ENCODE data around the gene ITGA3. TPM values are rescaled to one million over a fixed set of nuclear protein-coding genes. Genes with fewer than 3 reads are reported as not detected.

The ITGA3 gene
- total and polyA plus RNA-seq, 4 donors, result 23.4 to 34.4 (median 25.9) TPM

- no peak overlapping the region for H3K4me3 ChIP-seq (ENCODE audit: low read depth, low read length)
- H3K4me1 ChIP-seq (ENCODE audit: control insufficient read depth, insufficient read depth, low read length), result peaks cover 18% of the 10 kb centered on the region
- no peaks in the 10 kb centered on the region for H3K9me3 ChIP-seq (ENCODE audit: control insufficient read depth, insufficient read depth, low read length)
These were observed 46.5 kb downstream of the ITGA3 start for GRCh38 chr17:50102164-50102991.

GRCh38 chr17:50103252-50103651 is 47.3 kb downstream of the ITGA3 start:
- Histone ChIP-seq H3K4me1 (ENCODE audit: control insufficient read depth, insufficient read depth, low read length) (peaks cover 18% of the 10 kb centered on the region), H3K4me3 (ENCODE audit: low read depth, low read length) (no peak overlapping the region), H3K36me3 (ENCODE audit: control insufficient read depth, insufficient read depth, low read length) (peaks cover 76% of the 10 kb centered on the region), H3K27ac (ENCODE audit: low read depth, low read length) (no peak overlapping the region), H3K9me3 (ENCODE audit: control insufficient read depth, insufficient read depth, low read length) (no peaks in the 10 kb centered on the region), H3K27me3 (ENCODE audit: control insufficient read depth, insufficient read depth, low read length) (no peaks in the 10 kb centered on the region)
- WGBS (ENCODE audit: insufficient coverage), result 60% methylated on average over 2 of the region's 2 CpGs
- no peak for DNase-seq (ENCODE audit: low read depth in 4 of 6, low spot score in 6 of 6)

More at GRCh38 chr17:50102164-50102991, 46.5 kb downstream of the ITGA3 start:
- DNase-seq (ENCODE audit: low read depth in 4 of 6, low spot score in 6 of 6), result no peak
- H3K27me3 ChIP-seq (ENCODE audit: control insufficient read depth, insufficient read depth, low read length), result no peaks in the 10 kb centered on the region
- H3K36me3 ChIP-seq (ENCODE audit: control insufficient read depth, insufficient read depth, low read length), result peaks cover 76% of the 10 kb centered on the region
- 75% methylated on average over 11 of the region's 15 CpGs for WGBS (ENCODE audit: insufficient coverage)
- peak overlapping the region; percentile 84 for H3K27ac ChIP-seq (ENCODE audit: low read depth, low read length)

GRCh38 chr17:50103941-50104340 is 48.0 kb downstream of the ITGA3 start:
- Histone ChIP-seq H3K27ac (ENCODE audit: low read depth, low read length) (no peak overlapping the region), H3K9me3 (ENCODE audit: control insufficient read depth, insufficient read depth, low read length) (no peaks in the 10 kb centered on the region), H3K4me1 (ENCODE audit: control insufficient read depth, insufficient read depth, low read length) (peaks cover 18% of the 10 kb centered on the region), H3K4me3 (ENCODE audit: low read depth, low read length) (no peak overlapping the region), H3K36me3 (ENCODE audit: control insufficient read depth, insufficient read depth, low read length) (peaks cover 76% of the 10 kb centered on the region), H3K27me3 (ENCODE audit: control insufficient read depth, insufficient read depth, low read length) (no peaks in the 10 kb centered on the region)
- WGBS (ENCODE audit: insufficient coverage), result 86% methylated on average over 4 of the region's 5 CpGs
- no peak for DNase-seq (ENCODE audit: low read depth in 4 of 6, low spot score in 6 of 6)

GRCh38 chr17:50105811-50106210 is 49.9 kb downstream of the ITGA3 start:
- Histone ChIP-seq H3K4me3 (ENCODE audit: low read depth, low read length) (no peak overlapping the region), H3K27me3 (ENCODE audit: control insufficient read depth, insufficient read depth, low read length) (no peaks in the 10 kb centered on the region), H3K9me3 (ENCODE audit: control insufficient read depth, insufficient read depth, low read length) (no peaks in the 10 kb centered on the region), H3K36me3 (ENCODE audit: control insufficient read depth, insufficient read depth, low read length) (peaks cover 83% of the 10 kb centered on the region), H3K27ac (ENCODE audit: low read depth, low read length) (no peak overlapping the region), H3K4me1 (ENCODE audit: control insufficient read depth, insufficient read depth, low read length) (peaks cover 17% of the 10 kb centered on the region)
- no peak for DNase-seq (ENCODE audit: low read depth in 4 of 6, low spot score in 6 of 6)
- 92% methylated on average over 8 of the region's 21 CpGs for WGBS (ENCODE audit: insufficient coverage)

GRCh38 chr17:50106393-50107131 is 50.7 kb downstream of the ITGA3 start:
- Histone ChIP-seq H3K36me3 (ENCODE audit: control insufficient read depth, insufficient read depth, low read length) (peaks cover 84% of the 10 kb centered on the region), H3K4me1 (ENCODE audit: control insufficient read depth, insufficient read depth, low read length) (peaks cover 16% of the 10 kb centered on the region), H3K27me3 (ENCODE audit: control insufficient read depth, insufficient read depth, low read length) (no peaks in the 10 kb centered on the region), H3K4me3 (ENCODE audit: low read depth, low read length) (no peak overlapping the region), H3K27ac (ENCODE audit: low read depth, low read length) (no peak overlapping the region), H3K9me3 (ENCODE audit: control insufficient read depth, insufficient read depth, low read length) (no peaks in the 10 kb centered on the region)
- no peak for DNase-seq (ENCODE audit: low read depth in 4 of 6, low spot score in 6 of 6)
- WGBS (ENCODE audit: insufficient coverage), result 64% methylated on average over 7 of the region's 13 CpGs

GRCh38 chr17:50107790-50108414 is 52.0 kb downstream of the ITGA3 start:
- no peak for DNase-seq (ENCODE audit: low read depth in 4 of 6, low spot score in 6 of 6)
- H3K27ac ChIP-seq (ENCODE audit: low read depth, low read length), result no peak overlapping the region
- peaks cover 16% of the 10 kb centered on the region for H3K4me1 ChIP-seq (ENCODE audit: control insufficient read depth, insufficient read depth, low read length)
- H3K4me3 ChIP-seq (ENCODE audit: low read depth, low read length), result no peak overlapping the region
- H3K36me3 ChIP-seq (ENCODE audit: control insufficient read depth, insufficient read depth, low read length), result peaks cover 85% of the 10 kb centered on the region
- H3K9me3 ChIP-seq (ENCODE audit: control insufficient read depth, insufficient read depth, low read length), result no peaks in the 10 kb centered on the region
- H3K27me3 ChIP-seq (ENCODE audit: control insufficient read depth, insufficient read depth, low read length), result no peaks in the 10 kb centered on the region
- WGBS (ENCODE audit: insufficient coverage), result 96% methylated on average over 4 of the region's 10 CpGs

- no peak overlapping the region for H3K27ac ChIP-seq (ENCODE audit: low read depth, low read length)
- no peaks in the 10 kb centered on the region for H3K27me3 ChIP-seq (ENCODE audit: control insufficient read depth, insufficient read depth, low read length)
- no peak overlapping the region for H3K4me3 ChIP-seq (ENCODE audit: low read depth, low read length)
- no peaks in the 10 kb centered on the region for H3K9me3 ChIP-seq (ENCODE audit: control insufficient read depth, insufficient read depth, low read length)
- no peak for DNase-seq (ENCODE audit: low read depth in 4 of 6, low spot score in 6 of 6)
- H3K36me3 ChIP-seq (ENCODE audit: control insufficient read depth, insufficient read depth, low read length), result peaks cover 88% of the 10 kb centered on the region
- peaks cover 16% of the 10 kb centered on the region for H3K4me1 ChIP-seq (ENCODE audit: control insufficient read depth, insufficient read depth, low read length)
- WGBS (ENCODE audit: insufficient coverage), result 90% methylated on average over 6 of the region's 9 CpGs
These were observed 52.6 kb downstream of the ITGA3 start for GRCh38 chr17:50108556-50108955.

- H3K9me3 ChIP-seq (ENCODE audit: control insufficient read depth, insufficient read depth, low read length), result no peaks in the 10 kb centered on the region
- 89% methylated on average over 5 of the region's 7 CpGs for WGBS (ENCODE audit: insufficient coverage)
- H3K4me3 ChIP-seq (ENCODE audit: low read depth, low read length), result no peak overlapping the region
- H3K4me1 ChIP-seq (ENCODE audit: control insufficient read depth, insufficient read depth, low read length), result peaks cover 16% of the 10 kb centered on the region
- H3K27ac ChIP-seq (ENCODE audit: low read depth, low read length), result no peak overlapping the region
- no peaks in the 10 kb centered on the region for H3K27me3 ChIP-seq (ENCODE audit: control insufficient read depth, insufficient read depth, low read length)
- DNase-seq (ENCODE audit: low read depth in 4 of 6, low spot score in 6 of 6), result no peak
- H3K36me3 ChIP-seq (ENCODE audit: control insufficient read depth, insufficient read depth, low read length), result peaks cover 88% of the 10 kb centered on the region
These were observed 53.3 kb downstream of the ITGA3 start for GRCh38 chr17:50109207-50109606.

GRCh38 chr17:50109785-50110184 is 53.9 kb downstream of the ITGA3 start:
- Histone ChIP-seq H3K4me3 (ENCODE audit: low read depth, low read length) (no peak overlapping the region), H3K27me3 (ENCODE audit: control insufficient read depth, insufficient read depth, low read length) (no peaks in the 10 kb centered on the region), H3K36me3 (ENCODE audit: control insufficient read depth, insufficient read depth, low read length) (peaks cover 85% of the 10 kb centered on the region), H3K9me3 (ENCODE audit: control insufficient read depth, insufficient read depth, low read length) (no peaks in the 10 kb centered on the region), H3K4me1 (ENCODE audit: control insufficient read depth, insufficient read depth, low read length) (peaks cover 16% of the 10 kb centered on the region), H3K27ac (ENCODE audit: low read depth, low read length) (no peak overlapping the region)
- WGBS (ENCODE audit: insufficient coverage), result 83% methylated on average over 16 of the region's 19 CpGs
- DNase-seq (ENCODE audit: low read depth in 4 of 6, low spot score in 6 of 6), result no peak

All from spinal cord (tissue), 10 donors.